Chondrocyte (in vitro differentiated cells): ENCODE data around the gene ZFP37. TPM values are rescaled to one million over a fixed set of nuclear protein-coding genes. Genes with fewer than 3 reads are reported as not detected.
"Not testable (repeated sequence)": the region's sequence is repeated elsewhere in the genome, so short reads cannot be mapped to it uniquely, and the experiment has no call there.

Experiments
- DNase-seq: peaks from one replicate; pipeline ENCODE4 v3.0.0; 2021; ENCODE audit warnings: mixed read lengths, low spot score
- H3K27ac Mint-ChIP-seq: one replicate; pipeline ENCODE4 v1.8.0; 2021; ENCODE audit warnings: mild to moderate bottlenecking, moderate library complexity, mixed read lengths; ENCODE audit not compliant: unreplicated experiment
- H3K27me3 Mint-ChIP-seq: 2 replicates; pipeline ENCODE4 v1.8.0; 2021; ENCODE audit warnings: low read depth, mixed read lengths
- H3K36me3 Mint-ChIP-seq: 2 replicates; pipeline ENCODE4 v1.8.0; 2021; ENCODE audit warnings: low read depth, mixed read lengths
- H3K4me1 Mint-ChIP-seq: 2 replicates; pipeline ENCODE4 v1.8.0; 2021; ENCODE audit warnings: low read depth, mild to moderate bottlenecking, mixed read lengths
- H3K4me3 Mint-ChIP-seq: one replicate; pipeline ENCODE4 v1.8.0; 2021; ENCODE audit warnings: mild to moderate bottlenecking, moderate library complexity, mixed read lengths; ENCODE audit not compliant: unreplicated experiment
- H3K9me3 Mint-ChIP-seq: 2 replicates; pipeline ENCODE4 v1.8.0; 2021; ENCODE audit warnings: low read depth, mixed read lengths
- total RNA-seq: library from RNA; stranded (reverse); gene quantifications from 3 replicates; pipeline ENCODE4 v1.2.1, GENCODE V29; 2021
- TF ChIP-seq, protein P1 (sequence below): fragments of 200-600 bp; sonication (generic); IDR thresholded peaks from 2 replicates; pipeline ENCODE4 v1.5.0; 2021; ENCODE audit warnings: antibody characterized with exemption, mild to moderate bottlenecking, moderate library complexity

The ZFP37 gene
- total RNA-seq, 1 donor from 2014 or later, result 3.3 TPM

DNA sequence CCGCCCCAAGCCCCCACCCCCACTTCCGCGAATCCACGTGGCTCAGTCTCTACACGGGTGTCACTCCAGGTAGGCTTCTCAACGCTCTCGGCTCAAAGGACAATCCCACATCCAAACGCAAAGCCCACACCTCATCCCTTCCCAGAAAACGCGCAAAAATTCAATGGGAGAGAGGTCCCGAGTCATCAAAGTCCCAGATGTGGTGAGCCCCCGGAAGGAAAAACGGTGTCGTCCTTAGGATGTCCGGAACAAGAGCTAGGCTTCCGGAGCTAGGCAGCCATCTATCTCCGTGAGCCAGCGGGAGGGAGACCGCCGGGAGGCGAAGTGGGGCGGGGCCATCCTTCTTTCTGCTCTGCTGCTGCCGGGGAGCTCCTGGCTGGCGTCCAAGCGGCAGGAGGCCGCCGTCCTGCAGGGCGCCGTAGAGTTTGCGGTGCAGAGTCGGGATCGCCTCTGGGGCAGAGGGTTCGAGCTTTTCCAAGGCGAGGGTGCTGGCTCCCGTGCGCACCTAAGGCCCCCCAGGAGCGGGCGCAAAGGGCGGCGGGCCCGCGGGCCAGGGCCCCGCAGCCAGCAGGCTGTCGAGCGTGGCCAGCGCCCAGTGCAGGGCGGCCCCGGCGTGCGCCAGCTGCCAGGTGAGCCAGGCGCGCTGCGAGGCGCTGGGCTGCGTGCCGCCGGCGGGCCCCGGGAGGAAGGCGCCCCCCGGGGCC is 3.2 kb upstream of the ZFP37 start:
- H3K36me3 Mint-ChIP-seq, H3K4me3 Mint-ChIP-seq, H3K27ac Mint-ChIP-seq: not testable (repeated sequence)

DNA sequence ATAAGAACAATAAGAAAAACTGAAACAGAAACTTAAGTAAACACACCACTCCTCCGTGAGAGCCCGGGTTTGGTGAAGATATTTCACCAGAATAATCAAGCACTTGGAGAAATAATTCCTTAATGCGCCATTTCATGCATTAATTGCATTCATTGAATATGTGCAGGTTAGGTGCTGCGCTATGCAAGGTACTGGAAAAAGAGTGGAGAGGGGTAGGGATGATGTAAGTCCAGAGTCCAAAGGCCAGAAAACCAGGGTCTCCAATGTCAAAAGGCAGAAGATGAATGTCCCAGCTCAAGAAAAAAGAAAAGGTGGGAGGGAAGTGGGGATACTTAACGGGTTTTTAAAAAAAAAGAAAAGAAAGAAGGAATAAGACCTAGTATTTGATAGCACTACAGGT is 669 bp upstream of the ZFP37 start:
- H3K36me3 Mint-ChIP-seq, result peaks cover 2% of the 10 kb centered on the region
- H3K4me3 Mint-ChIP-seq, result no peak overlapping the region
- no peak for DNase-seq
- TF ChIP-seq, protein P1, sequence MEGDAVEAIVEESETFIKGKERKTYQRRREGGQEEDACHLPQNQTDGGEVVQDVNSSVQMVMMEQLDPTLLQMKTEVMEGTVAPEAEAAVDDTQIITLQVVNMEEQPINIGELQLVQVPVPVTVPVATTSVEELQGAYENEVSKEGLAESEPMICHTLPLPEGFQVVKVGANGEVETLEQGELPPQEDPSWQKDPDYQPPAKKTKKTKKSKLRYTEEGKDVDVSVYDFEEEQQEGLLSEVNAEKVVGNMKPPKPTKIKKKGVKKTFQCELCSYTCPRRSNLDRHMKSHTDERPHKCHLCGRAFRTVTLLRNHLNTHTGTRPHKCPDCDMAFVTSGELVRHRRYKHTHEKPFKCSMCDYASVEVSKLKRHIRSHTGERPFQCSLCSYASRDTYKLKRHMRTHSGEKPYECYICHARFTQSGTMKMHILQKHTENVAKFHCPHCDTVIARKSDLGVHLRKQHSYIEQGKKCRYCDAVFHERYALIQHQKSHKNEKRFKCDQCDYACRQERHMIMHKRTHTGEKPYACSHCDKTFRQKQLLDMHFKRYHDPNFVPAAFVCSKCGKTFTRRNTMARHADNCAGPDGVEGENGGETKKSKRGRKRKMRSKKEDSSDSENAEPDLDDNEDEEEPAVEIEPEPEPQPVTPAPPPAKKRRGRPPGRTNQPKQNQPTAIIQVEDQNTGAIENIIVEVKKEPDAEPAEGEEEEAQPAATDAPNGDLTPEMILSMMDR, result no peak
- no peaks in the 10 kb centered on the region for H3K4me1 Mint-ChIP-seq
- no peaks in the 10 kb centered on the region for H3K27me3 Mint-ChIP-seq
- peaks cover 7% of the 10 kb centered on the region for H3K9me3 Mint-ChIP-seq
- H3K27ac Mint-ChIP-seq, result no peak overlapping the region

More for the DNA sequence above, 3.2 kb upstream of the ZFP37 start:
- H3K9me3 Mint-ChIP-seq, H3K4me1 Mint-ChIP-seq, H3K27me3 Mint-ChIP-seq: not testable (repeated sequence)
- peak; percentile 97 for DNase-seq

DNA sequence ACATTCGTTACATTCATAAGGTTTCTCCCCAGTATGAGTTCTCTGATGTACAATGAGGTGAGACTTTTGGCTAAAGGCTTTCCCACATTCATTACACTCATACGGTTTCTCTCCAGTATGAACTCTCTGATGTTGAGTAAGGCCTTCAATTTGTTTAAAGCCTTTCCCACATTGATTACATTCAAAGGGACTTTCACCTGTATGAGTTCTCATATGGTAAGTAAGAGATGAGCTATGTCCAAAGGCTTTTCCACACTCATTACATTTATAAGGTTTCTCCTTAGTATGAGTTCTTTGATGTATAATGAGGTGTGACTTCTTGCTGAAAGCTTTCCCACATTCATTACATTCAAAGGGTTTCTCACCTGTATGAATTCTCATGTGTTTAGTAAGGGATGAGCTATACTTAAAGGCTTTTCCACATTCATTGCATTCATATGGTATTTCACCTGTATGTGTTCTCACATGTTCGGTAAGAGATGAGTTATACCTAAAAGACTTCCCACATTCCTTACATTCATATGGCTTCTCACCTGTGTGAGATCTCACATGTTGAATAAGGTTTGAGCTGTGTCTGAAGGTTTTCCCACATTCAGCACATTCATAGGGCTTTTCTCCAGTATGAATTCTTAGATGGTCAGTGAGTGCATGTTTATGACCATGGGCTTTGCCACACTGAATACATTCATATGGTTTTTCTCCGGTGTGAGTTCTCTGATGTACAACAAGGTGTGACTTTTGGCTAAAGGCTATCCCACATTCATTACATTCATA is 13.5 kb downstream of the ZFP37 start:
- no peaks in the 10 kb centered on the region for H3K27me3 Mint-ChIP-seq
- H3K9me3 Mint-ChIP-seq, result peaks cover 80% of the 10 kb centered on the region
- no peaks in the 10 kb centered on the region for H3K4me1 Mint-ChIP-seq
- H3K4me3 Mint-ChIP-seq, result no peak overlapping the region
- no peak overlapping the region for H3K27ac Mint-ChIP-seq
- DNase-seq, result no peak
- TF ChIP-seq, protein P1, result no peak
- peaks cover 75% of the 10 kb centered on the region for H3K36me3 Mint-ChIP-seq

DNA sequence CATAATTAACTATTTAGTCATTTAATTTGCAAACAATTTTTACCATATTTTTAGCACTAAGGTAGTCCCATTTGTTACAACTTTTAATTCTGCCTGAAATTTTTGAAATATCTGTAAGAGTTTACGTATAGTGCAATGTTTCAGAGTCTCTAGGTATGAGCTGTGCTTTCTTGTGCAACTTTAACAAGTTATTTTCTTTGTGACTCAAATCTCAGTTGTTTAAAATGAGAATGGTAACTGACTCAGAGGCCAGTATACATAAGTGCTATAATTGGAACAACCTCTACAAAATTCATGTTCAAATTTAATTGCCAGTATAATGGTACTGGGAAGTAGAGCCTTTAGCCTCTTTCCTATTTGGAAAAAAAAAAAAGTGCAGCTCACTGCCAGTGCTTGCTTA is 30.3 kb downstream of the ZFP37 start:
- TF ChIP-seq, protein P1, result no peak
- H3K9me3 Mint-ChIP-seq, result peaks cover 59% of the 10 kb centered on the region
- H3K4me1 Mint-ChIP-seq, result no peaks in the 10 kb centered on the region
- no peak for DNase-seq
- no peak overlapping the region for H3K4me3 Mint-ChIP-seq
- H3K27me3 Mint-ChIP-seq, result no peaks in the 10 kb centered on the region
- H3K27ac Mint-ChIP-seq, result no peak overlapping the region
- peaks cover 2% of the 10 kb centered on the region for H3K36me3 Mint-ChIP-seq

DNA sequence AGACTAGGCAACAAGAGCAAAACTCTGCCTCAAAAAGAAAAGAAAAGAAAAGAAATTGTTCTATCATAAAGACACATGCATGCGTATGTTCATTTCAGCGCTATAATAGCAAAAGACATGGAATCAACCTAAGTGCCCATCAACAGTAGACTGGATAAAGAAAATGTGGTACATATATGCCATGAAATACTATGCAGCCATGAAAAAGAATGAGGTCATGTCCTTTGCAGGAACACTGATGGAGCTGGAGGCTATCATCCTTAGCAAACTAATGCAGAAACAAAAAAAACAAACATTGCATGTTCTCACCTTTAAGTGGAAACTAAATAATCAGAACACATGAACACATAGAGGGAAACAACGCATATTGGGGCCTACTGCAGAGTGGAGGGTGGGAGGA is 38.3 kb downstream of the ZFP37 start:
- TF ChIP-seq, protein P1, result no peak
- Mint-ChIP-seq H3K4me3 (no peak overlapping the region), H3K4me1 (no peaks in the 10 kb centered on the region), H3K36me3 (peaks cover 4% of the 10 kb centered on the region), H3K27me3 (no peaks in the 10 kb centered on the region), H3K9me3 (peaks cover 65% of the 10 kb centered on the region), H3K27ac (no peak overlapping the region)
- no peak for DNase-seq
